CD1c-positive myeloid dendritic cell (primary cell): Measurements from ENCODE around the gene BRIP1.

Experiments used
- DNase-seq: peaks from one replicate; pipeline ENCODE4 v3.0.0-alpha.2; 2016; ENCODE audit errors: extremely low spot score

The BRIP1 gene

GRCh38 chr17:61632826-61633225, 230.5 kb downstream of the BRIP1 start:
- no peak for DNase-seq

GRCh38 chr17:61631800-61632199, 231.5 kb downstream of the BRIP1 start:
- DNase-seq: no peak
